NCI-H226 (cell line): ENCODE measurements around the gene TMEM37.

Experiments
- DNase-seq: peaks from one replicate; pipeline ENCODE4 v3.0.0-alpha.2; 2015

Gene TMEM37

DNA sequence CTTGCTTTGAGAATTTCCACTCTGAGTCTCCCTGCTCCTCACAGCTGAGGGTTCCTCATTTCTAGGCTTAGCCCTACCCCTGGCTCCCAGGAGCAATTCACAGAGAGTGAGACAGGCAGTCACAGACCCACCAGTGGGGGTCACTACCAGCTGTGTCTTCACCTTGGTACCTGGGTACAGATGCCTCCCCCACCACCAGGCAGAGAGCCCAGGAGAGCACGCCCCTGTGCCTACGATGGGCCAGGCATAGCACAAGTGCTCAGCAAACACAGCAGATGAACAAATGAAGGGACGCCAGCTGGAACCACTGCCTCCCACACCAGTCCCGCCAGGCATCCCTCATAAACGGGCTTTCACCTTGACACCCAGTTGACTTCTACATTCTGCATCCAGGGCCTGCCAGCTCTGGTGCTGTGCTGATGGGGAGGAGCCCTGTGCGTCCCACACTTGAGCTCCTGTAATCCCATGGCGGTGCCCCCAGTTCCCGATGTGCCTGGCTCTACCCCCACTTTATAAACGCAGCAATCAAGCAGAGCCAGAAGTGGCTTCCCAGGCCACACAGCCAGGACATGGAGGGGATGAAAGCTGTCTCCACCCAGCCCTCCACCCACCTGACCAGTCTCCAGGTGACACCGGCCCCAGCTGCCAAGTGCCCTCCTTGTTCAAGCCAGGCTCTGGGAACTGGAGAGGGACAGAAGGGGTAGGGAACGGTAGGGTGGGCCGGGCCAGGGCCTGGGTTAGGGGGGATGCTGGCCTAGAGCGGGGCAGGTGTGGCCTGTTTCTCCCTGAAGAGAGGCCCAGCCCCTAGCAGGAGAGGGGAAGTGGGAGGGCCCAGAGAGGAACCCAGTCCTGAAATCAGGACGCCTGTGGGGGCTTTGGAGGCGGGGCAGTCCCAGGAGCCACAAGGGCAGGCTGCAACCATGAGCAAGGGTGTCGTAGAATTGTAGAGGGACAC lies 50.1 kb downstream of the TMEM37 start:
- DNase-seq: no peak

DNA sequence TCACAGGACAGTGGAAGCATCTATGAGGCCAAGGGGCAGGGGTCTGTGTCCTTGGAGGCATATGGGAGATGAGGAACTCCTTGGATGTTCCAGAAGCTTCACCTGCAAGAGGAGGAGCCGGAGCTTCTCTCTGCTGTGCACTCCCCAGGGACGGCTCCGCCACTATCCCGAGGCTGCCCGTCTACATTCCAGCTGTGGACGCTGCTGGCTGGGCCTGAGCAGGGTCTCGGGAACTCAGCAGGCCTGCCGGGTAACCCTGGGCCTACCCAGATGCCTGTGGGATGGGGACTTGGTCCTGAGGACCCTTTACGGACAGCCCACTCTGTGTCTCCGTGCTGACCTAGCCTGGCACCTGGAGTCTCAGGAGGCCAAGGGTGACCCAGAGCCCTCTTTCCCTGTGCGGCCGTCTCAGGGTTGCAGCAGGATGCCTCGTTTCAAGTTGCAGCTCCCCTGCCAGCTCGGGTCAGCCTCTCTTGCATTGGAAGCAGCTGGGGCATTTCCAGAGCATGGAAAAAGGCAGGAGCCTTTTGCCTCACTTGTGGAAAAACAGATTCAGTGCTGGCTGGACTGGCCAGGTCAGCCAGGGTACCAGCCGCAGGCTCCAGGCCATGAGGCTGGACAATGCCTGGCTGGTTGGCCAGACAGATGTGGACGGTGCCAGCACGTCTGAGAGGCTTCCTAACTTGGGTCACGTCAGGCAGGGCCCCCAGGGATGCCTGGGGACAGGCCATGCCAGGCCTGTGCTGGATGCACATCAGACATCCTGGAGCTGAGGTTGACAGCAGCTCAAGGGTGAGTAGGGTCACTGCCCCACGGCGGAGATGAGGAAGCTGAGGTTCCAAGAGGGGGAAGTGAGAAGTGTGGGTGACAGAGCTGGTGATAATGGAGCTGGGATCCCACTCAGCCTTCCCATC lies 51.1 kb downstream of the TMEM37 start:
- no peak for DNase-seq

DNA sequence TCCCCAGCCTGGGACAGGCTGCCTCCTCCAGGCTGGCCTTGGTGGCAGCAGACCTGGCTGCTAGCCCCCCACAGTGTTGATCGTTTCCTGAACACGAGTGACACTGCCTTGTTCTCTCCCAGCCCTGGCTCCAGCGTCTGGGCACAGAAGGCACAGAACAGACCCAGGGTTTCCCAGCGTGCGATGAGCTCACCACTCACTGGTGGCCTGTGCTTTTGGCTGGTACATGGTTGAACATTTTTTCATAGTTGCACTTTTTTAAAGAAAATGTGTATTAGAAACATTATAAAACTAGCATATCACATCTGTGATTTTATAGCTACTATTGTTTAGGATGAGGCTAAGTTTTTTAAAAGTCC lies 51.7 kb downstream of the TMEM37 start:
- DNase-seq: no peak

DNA sequence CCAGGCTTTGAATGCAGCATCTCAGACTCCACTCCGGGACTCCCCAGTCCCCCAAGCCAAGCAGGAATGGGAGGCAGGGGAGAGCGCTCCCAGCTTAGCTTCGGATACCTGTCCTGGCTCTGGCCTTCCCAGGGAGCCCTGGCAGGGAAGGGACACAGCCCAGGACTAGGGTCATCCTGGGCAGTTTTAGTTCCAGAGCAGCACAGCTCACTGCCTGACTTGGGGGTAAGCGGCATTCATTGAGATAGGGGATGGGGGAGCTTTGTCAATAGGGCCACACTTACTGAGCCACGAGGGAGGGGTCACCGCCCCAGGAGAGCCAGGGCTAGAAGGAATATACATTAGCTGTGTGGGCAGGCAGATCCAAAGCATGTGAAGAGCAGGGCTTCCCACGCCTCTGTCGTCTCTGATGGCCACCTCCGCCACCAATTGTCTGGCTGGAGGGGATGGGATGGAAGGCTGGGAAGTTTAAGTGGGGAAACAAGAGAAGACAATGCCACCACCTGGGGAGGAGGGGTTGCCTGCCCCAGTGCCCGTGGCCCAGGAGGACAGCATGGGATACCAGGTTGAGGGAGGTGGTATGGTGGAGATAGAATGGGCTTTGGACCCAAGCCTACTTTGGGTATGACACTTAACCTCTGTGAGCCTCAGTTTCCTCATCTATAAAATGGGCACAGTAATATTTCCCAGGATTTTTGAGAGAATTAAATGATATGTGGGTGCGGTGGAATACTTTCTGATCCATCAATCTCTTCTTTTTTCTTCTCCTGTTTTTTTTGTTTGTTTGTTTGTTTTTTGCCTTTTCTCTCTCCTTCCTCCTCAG lies 52.5 kb downstream of the TMEM37 start:
- no peak for DNase-seq

DNA sequence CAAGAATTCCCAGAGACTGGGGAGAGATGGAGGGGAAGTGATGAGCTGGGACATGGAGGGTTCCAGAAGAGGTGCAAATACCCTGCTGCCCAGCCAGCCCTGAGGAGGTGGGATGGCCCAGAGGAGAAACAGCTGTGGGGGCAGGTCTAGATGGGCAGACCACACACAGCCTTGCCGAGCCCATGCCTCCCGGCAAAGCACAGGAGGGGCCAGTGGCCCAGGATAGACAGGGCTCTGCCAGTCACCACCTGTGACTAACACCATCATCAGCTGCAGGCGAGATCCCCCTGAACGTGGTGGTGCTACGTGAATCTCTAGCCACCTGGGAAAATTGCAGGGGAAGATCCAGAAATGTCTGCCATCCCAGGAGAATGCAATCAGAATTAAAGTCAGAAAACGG lies 53.2 kb downstream of the TMEM37 start:
- DNase-seq: no peak

DNA sequence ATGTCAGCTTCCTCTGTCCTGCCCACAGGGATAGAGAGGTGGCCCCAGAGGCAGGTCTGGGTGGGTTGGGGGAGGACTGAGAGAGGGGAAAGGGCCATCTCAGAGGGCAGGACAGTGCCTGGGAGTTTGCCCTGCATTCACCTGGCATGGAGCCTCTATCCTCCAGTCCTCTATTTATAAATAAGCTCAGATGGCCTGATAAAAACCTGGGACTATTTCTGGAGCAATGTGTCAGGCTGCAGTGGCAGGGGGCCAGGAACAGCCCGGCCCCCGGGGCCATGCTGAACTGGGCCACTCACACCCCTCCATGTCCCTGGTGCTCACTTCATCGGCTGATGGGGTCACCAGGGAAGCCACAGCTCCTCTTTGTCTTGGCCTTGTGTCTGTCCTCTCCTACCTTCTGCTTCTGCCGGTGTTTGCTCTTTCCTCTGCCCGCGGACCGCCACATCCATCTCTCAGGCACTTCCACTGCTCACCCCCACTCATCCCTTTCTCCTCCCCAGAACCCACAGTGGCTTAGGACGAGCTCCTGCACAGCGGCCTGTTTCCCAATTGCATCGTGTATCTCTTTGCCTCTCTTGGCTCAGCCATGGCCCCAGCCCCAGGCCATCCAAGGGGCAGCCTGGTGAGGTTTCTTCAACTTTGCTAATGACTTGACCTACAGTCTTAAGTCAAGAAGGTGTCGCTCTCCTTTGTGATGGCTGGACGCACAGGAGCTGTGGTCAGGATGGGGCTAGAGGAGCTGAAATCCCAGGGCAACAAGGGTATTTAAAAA lies 53.9 kb downstream of the TMEM37 start:
- DNase-seq: no peak

DNA sequence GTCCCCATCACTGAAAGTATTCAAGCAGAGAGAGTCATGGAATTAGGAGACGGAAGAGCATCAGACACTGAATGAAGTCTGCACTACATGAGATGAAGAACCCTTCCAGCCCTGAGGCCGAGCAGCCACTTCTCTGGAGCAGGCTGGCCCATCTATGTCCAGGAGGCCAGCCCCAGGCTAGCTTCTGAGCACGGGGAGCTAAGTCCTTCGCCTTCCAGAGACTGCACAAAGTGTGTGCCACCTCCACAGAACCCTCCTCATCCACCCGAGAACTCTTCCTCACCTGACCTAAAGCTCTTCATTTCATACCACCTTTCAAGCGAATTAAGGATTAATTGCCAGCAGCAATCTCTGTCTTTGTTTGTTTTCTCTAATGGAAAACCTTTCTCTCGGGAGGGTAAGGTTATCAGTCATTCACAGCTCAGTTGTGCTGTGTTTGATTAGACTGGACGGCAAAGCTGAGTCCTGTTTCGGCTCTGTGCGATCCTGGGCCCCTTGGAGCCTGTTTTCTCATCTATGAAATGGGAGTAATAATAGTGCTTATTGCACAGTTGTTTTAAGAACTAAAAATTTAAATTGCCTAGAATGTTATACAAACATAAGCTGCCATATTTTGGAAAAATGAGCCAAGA lies 54.7 kb downstream of the TMEM37 start:
- no peak for DNase-seq

DNA sequence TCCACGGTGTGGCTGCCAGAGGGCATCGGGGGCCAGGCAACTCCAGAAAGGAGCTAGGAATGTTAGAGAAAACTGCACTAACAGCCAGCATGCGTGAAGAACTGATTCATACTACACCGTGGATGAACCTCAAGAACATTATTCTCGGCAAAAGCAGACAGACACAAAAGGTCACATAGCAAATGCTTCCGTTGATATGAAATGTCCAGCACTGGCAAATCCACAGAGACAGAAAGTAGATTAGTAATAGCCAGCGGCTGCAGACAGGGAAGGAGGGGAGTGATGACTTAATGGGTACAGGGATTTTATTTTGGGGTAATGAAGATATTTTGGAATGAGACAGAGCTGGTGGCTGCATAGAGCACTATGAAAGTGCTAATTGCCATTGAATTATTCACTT lies 55.2 kb downstream of the TMEM37 start:
- peak; percentile 74 for DNase-seq

DNA sequence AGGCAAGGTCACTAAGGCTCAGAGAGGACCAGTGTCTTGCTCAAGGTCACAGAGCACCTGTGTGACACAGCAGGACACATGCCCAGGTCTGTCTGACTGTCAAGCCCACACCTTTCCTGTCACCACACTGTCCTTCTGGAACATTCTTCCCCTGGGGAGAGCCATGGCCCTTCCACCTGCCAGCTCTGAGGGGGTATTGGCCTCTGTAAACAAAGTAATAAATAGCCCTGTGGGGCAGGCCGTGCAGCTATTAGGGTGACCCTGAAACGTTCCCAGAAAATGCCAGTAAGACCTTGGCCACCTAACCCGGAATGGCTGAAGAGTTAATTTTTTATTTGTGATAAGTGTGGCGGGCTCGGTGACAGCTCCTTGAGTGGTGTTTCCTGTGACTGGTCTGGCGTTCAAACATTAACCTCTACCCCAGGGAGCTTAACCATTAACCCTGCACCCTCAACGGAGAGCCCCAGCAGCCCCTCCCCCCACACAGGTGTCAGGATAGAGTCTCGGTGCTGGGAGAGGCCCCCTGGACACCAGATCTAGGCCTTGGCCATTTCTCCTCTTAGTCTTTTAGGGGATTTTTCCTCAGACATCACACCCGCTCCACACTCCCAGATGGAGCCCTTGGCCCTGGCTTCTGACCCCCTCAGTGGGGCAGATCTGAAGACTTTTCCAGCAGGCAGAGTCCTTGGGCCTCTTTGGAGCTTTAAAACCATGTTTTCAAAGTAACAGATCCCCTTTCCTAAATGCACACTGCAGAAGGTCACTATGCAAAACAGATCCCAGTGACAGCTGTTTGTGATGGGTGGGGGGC lies 56.0 kb downstream of the TMEM37 start:
- DNase-seq: no peak
